Mesendoderm (in vitro differentiated cells): ENCODE measurements around the gene PIK3C3.

Experiments used
- DNase-seq: peaks from one replicate; pipeline ENCODE4 v3.0.0; 2013
- H2AK5ac ChIP-seq: 2 replicates; pipeline ENCODE4 v1.6.1; 2013; ENCODE audit warnings: low read length, inconsistent platforms
- H2BK120ac ChIP-seq: 2 replicates; pipeline ENCODE4 v1.6.1; 2013; ENCODE audit warnings: low read depth, mild to moderate bottlenecking, low read length, moderate library complexity, mixed read lengths
- H2BK15ac ChIP-seq: replicated peaks from 2 replicates; pipeline ENCODE4 v1.6.1; 2013; ENCODE audit warnings: low read depth, mild to moderate bottlenecking, moderate library complexity
- H2BK5ac ChIP-seq: 2 replicates; pipeline ENCODE4 v1.6.1; 2013; ENCODE audit warnings: low read length, inconsistent platforms
- H3K18ac ChIP-seq: 2 replicates; pipeline ENCODE4 v1.6.1; 2013; ENCODE audit warnings: mild to moderate bottlenecking, low read length, mixed read lengths
- H3K23ac ChIP-seq: one replicate; pipeline ENCODE4 v1.6.1; 2013; ENCODE audit warnings: low read length
- H3K27ac ChIP-seq: 2 replicates; pipeline ENCODE4 v1.5.1; 2013; ENCODE audit warnings: low read depth, mild to moderate bottlenecking, inconsistent platforms, low read length, moderate library complexity
- H3K27me3 ChIP-seq: 2 replicates; pipeline ENCODE4 v1.6.1; 2013; ENCODE audit warnings: low read length, control low read depth, mild to moderate bottlenecking, inconsistent platforms; ENCODE audit not compliant: insufficient read depth, poor library complexity
- H3K36me3 ChIP-seq: 2 replicates; pipeline ENCODE4 v1.6.1; 2013; ENCODE audit warnings: low read length, inconsistent platforms; ENCODE audit not compliant: control insufficient read depth, insufficient read depth
- H3K4ac ChIP-seq: one replicate; pipeline ENCODE4 v1.6.1; 2013; ENCODE audit warnings: low read depth, mild to moderate bottlenecking, low read length, moderate library complexity
- H3K4me1 ChIP-seq: 2 replicates; pipeline ENCODE4 v1.6.1; 2013; ENCODE audit warnings: low read depth, low read length, inconsistent platforms; ENCODE audit not compliant: control insufficient read depth
- H3K4me2 ChIP-seq: 2 replicates; pipeline ENCODE4 v1.6.1; 2013; ENCODE audit warnings: low read length
- H3K4me3 ChIP-seq: 2 replicates; pipeline ENCODE4 v1.5.1; 2013; ENCODE audit warnings: mild to moderate bottlenecking, low read length
- H3K56ac ChIP-seq: one replicate; pipeline ENCODE4 v1.6.1; 2013; ENCODE audit warnings: low read length
- H3K79me1 ChIP-seq: 2 replicates; pipeline ENCODE4 v1.6.1; 2013; ENCODE audit warnings: low read length, inconsistent platforms
- H3K79me2 ChIP-seq: 2 replicates; pipeline ENCODE4 v1.6.1; 2013; ENCODE audit warnings: mild to moderate bottlenecking, low read length; ENCODE audit not compliant: control insufficient read depth, insufficient read depth
- H3K9ac ChIP-seq: 2 replicates; pipeline ENCODE4 v1.6.1; 2013; ENCODE audit warnings: low read length, inconsistent platforms
- H4K5ac ChIP-seq: one replicate; pipeline ENCODE4 v1.6.1; 2013; ENCODE audit warnings: low read length
- H4K8ac ChIP-seq: one replicate; pipeline ENCODE4 v1.6.1; 2013; ENCODE audit warnings: low read depth, mild to moderate bottlenecking, control low read depth, low read length, moderate library complexity
- WGBS: extraction: QIAGEN DNeasy Blood & Tissue Kit; methylation state at CpG from one replicate; pipeline ENCODE4 v1.1.7; 2013; ENCODE audit warnings: low lambda C conversion rate, missing lambda C conversion rate; ENCODE audit not compliant: insufficient coverage; ENCODE audit errors: extremely low coverage; 5-methylcytosine and 5-hydroxymethylcytosine counted together

PIK3C3 gene

GRCh38 chr18:41975284-41975683, 20.2 kb downstream of the PIK3C3 start:
- H3K27me3 ChIP-seq = no peaks in the 10 kb centered on the region
- no peak overlapping the region for H3K56ac ChIP-seq
- no peak overlapping the region for H2BK5ac ChIP-seq
- H3K4me1 ChIP-seq = no peaks in the 10 kb centered on the region
- no peak overlapping the region for H2BK120ac ChIP-seq
- H3K27ac ChIP-seq = no peak overlapping the region
- H3K23ac ChIP-seq = no peak overlapping the region
- DNase-seq = no peak
- H3K4me2 ChIP-seq = no peak overlapping the region
- H4K8ac ChIP-seq = no peak overlapping the region
- H3K4me3 ChIP-seq = no peak overlapping the region
- H3K79me2 ChIP-seq = no peaks in the 10 kb centered on the region
- H3K18ac ChIP-seq = no peak overlapping the region
- no CpG with 5 or more reads among the region's 5 CpGs for WGBS
- H3K79me1 ChIP-seq = peaks cover 2% of the 10 kb centered on the region
- H3K36me3 ChIP-seq = no peaks in the 10 kb centered on the region
- H4K5ac ChIP-seq = no peak overlapping the region
- H2BK15ac ChIP-seq = no peak overlapping the region
- no peak overlapping the region for H2AK5ac ChIP-seq
- no peak overlapping the region for H3K4ac ChIP-seq
- H3K9ac ChIP-seq = no peak overlapping the region

DNA sequence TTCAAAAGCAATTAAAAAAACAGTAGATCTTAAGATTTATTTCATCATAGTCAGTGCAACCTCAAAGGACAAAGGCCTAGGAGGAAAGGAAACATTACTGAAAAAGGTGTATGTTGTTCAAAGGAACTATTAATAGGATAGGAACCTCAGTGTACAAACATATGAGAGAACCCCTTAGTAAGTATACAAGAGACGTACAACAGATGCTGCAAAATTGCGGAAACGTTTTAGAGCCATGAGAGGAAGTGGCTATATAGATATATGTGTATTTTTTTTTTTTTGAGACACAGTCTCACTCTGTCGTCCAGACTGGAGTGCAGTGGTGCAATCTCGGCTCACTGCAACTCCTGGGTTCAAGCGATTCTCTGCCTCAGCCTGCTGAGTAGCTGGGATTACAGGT, 22.2 kb downstream of the PIK3C3 start:
- H3K4me1 ChIP-seq = no peaks in the 10 kb centered on the region
- H3K27me3 ChIP-seq = no peaks in the 10 kb centered on the region
- no peaks in the 10 kb centered on the region for H3K79me2 ChIP-seq
- no peak overlapping the region for H3K4me2 ChIP-seq
- H2BK120ac ChIP-seq = no peak overlapping the region
- no peak overlapping the region for H3K23ac ChIP-seq
- no peak overlapping the region for H3K56ac ChIP-seq
- H3K36me3 ChIP-seq = no peaks in the 10 kb centered on the region
- no peak overlapping the region for H4K8ac ChIP-seq
- no CpG with 5 or more reads among the region's 6 CpGs for WGBS
- peaks cover 2% of the 10 kb centered on the region for H3K79me1 ChIP-seq
- no peak overlapping the region for H3K4ac ChIP-seq
- H3K4me3 ChIP-seq = no peak overlapping the region
- no peak overlapping the region for H2AK5ac ChIP-seq
- no peak overlapping the region for H2BK15ac ChIP-seq
- no peak overlapping the region for H3K9ac ChIP-seq
- no peak overlapping the region for H3K18ac ChIP-seq
- no peak overlapping the region for H2BK5ac ChIP-seq
- H3K27ac ChIP-seq = no peak overlapping the region
- H4K5ac ChIP-seq = no peak overlapping the region
- no peak for DNase-seq

DNA sequence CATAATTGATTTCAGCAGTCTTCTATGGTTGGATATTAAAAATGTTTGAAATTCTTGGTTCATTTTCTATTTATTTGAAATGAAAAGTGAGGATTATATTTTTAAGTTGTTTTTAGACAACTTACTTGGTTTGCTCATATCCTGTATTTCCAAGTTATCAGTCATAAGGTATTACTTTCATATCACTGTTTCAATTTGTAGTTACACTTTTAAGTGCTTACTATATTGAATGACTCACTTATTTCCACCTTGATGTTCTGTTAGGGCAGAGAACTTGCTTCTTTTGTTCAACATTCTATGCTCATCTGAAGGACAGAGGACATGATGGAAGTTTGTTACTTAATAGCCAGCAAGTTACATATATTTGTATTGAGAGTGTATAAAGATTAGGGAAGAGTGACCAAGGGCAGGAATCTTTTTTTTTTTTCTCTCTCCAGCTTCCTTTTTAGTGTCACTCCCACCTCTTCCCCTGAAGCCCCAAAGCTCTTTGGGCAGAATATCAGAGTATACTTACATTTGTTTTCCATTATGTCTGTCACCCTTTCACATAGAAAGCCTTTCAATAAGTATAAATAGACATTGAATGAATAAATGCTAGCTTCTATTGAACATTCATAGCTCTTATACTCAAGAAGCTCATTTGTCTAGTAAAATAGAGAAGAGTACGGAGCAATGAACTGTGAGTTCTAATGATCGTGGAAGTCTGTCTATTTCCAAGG, 28.1 kb downstream of the PIK3C3 start:
- Histone ChIP-seq H3K9ac (no peak overlapping the region), H4K5ac (no peak overlapping the region), H2BK15ac (no peak overlapping the region), H3K79me2 (no peaks in the 10 kb centered on the region), H4K8ac (no peak overlapping the region), H2AK5ac (no peak overlapping the region), H3K27me3 (no peaks in the 10 kb centered on the region), H3K27ac (no peak overlapping the region), H2BK5ac (no peak overlapping the region), H3K4me3 (no peak overlapping the region), H3K18ac (no peak overlapping the region), H3K79me1 (peaks cover 2% of the 10 kb centered on the region), H3K4ac (no peak overlapping the region), H3K36me3 (no peaks in the 10 kb centered on the region), H3K4me2 (no peak overlapping the region), H3K4me1 (no peaks in the 10 kb centered on the region), H3K23ac (no peak overlapping the region), H2BK120ac (no peak overlapping the region), H3K56ac (no peak overlapping the region)
- no CpG with 5 or more reads among the region's 2 CpGs for WGBS
- DNase-seq = no peak

- Histone ChIP-seq H3K4ac (no peak overlapping the region), H3K9ac (no peak overlapping the region), H2AK5ac (no peak overlapping the region), H3K4me3 (no peak overlapping the region), H3K56ac (no peak overlapping the region), H3K27me3 (no peaks in the 10 kb centered on the region), H3K4me1 (no peaks in the 10 kb centered on the region), H4K5ac (no peak overlapping the region), H4K8ac (no peak overlapping the region), H3K4me2 (no peak overlapping the region), H2BK5ac (no peak overlapping the region), H3K36me3 (no peaks in the 10 kb centered on the region), H2BK15ac (no peak overlapping the region), H3K79me2 (no peaks in the 10 kb centered on the region), H3K23ac (no peak overlapping the region), H3K79me1 (peaks cover 2% of the 10 kb centered on the region), H2BK120ac (no peak overlapping the region), H3K18ac (no peak overlapping the region), H3K27ac (no peak overlapping the region)
- no CpG with 5 or more reads among the region's 2 CpGs for WGBS
- no peak for DNase-seq
These were observed 30.9 kb downstream of the PIK3C3 start for GRCh38 chr18:41985914-41986313.

- H2BK5ac ChIP-seq = no peak overlapping the region
- no peak overlapping the region for H3K4me3 ChIP-seq
- H3K56ac ChIP-seq = no peak overlapping the region
- no peak overlapping the region for H3K4ac ChIP-seq
- no peaks in the 10 kb centered on the region for H3K36me3 ChIP-seq
- no peak overlapping the region for H4K8ac ChIP-seq
- no peak for DNase-seq
- no peak overlapping the region for H3K18ac ChIP-seq
- no peak overlapping the region for H2BK15ac ChIP-seq
- H2BK120ac ChIP-seq = no peak overlapping the region
- H3K9ac ChIP-seq = no peak overlapping the region
- H3K79me2 ChIP-seq = no peaks in the 10 kb centered on the region
- no peaks in the 10 kb centered on the region for H3K27me3 ChIP-seq
- no peak overlapping the region for H3K27ac ChIP-seq
- no peak overlapping the region for H3K4me2 ChIP-seq
- H4K5ac ChIP-seq = no peak overlapping the region
- 100% methylated on average over 1 of the region's 5 CpGs for WGBS
- peaks cover 2% of the 10 kb centered on the region for H3K79me1 ChIP-seq
- H3K4me1 ChIP-seq = no peaks in the 10 kb centered on the region
- no peak overlapping the region for H3K23ac ChIP-seq
- H2AK5ac ChIP-seq = no peak overlapping the region
These were observed 34.5 kb downstream of the PIK3C3 start for GRCh38 chr18:41989508-41989907.

DNA sequence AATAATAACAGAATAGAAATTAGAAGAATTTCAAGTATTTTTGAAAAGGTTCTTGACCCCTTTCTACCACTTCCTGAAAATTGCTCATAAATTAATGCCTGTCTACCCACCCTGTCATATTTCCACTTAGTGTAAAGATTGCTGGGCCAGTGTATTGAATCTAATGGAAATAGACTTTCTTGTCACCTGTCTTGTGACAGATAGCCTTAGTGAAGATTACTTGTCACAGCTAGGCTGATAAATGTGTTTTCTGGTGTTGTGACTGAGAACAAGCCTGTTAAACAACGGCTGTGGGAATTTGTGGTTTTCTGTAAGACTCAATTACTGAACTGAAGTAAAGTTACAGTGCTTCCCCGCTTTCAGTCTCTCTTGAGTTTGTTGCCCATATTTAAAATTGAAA, 37.0 kb downstream of the PIK3C3 start:
- Histone ChIP-seq H4K8ac (no peak overlapping the region), H3K4me2 (no peak overlapping the region), H3K18ac (no peak overlapping the region), H2BK5ac (no peak overlapping the region), H3K79me2 (no peaks in the 10 kb centered on the region), H4K5ac (no peak overlapping the region), H3K56ac (no peak overlapping the region), H3K9ac (no peak overlapping the region), H3K27ac (no peak overlapping the region), H3K23ac (no peak overlapping the region), H2AK5ac (no peak overlapping the region), H3K4me3 (no peak overlapping the region), H3K4ac (no peak overlapping the region), H2BK120ac (no peak overlapping the region), H2BK15ac (no peak overlapping the region), H3K27me3 (no peaks in the 10 kb centered on the region), H3K36me3 (no peaks in the 10 kb centered on the region), H3K4me1 (no peaks in the 10 kb centered on the region), H3K79me1 (no peaks in the 10 kb centered on the region)
- no peak for DNase-seq
- WGBS = no CpG with 5 or more reads among the region's 2 CpGs
